Peyer's patch (tissue), 4 donors: Measurements from ENCODE around the gene IFT88.

Source experiments
- CTCF ChIP-seq, 6 experiments: fragments of 450-650 bp in 4 of 6; fragments of 200-600 bp in 2 of 6; sonication (generic) in 1 of 6; IDR thresholded peaks; one replicate each; pipeline ENCODE4 v1.5.1; 2017 to 2019; ENCODE audit warnings: antibody characterized with exemption in 6 of 6, mild to moderate bottlenecking in 3 of 6, moderate library complexity in 1 of 6
- POLR2A ChIP-seq, 2 donors: fragments of 450-650 bp; IDR thresholded peaks; one replicate each; pipeline ENCODE4 v1.5.1; 2017; ENCODE audit warnings: antibody characterized with exemption in 2 of 2, mild to moderate bottlenecking in 2 of 2, moderate library complexity in 2 of 2

GRCh38 chr13:20714563-20715329, 147.8 kb downstream of the IFT88 start:
- TF ChIP-seq CTCF (IDR thresholded peaks at IDR 0.05) (no peak), POLR2A (IDR thresholded peaks at IDR 0.05) (no peak)
